IMR-90 (cell line): ENCODE data around the gene ALOXE3. TPM values are rescaled to one million over a fixed set of nuclear protein-coding genes. Genes with fewer than 3 reads are reported as not detected.

Experiments used
- MXI1 ChIP-seq: IDR thresholded peaks from 2 replicates; pipeline ENCODE4 v1.6.1; 2012; ENCODE audit warnings: low read depth, mild to moderate bottlenecking, low read length, moderate library complexity, borderline replicate concordance
- RCOR1 ChIP-seq: IDR thresholded peaks from 2 replicates; pipeline ENCODE4 v1.6.1; 2012; ENCODE audit warnings: mild to moderate bottlenecking, low read length, improper control_type of control experiment; ENCODE audit not compliant: insufficient replicate concordance
- polyA plus RNA-seq, 3 experiments: library from polyadenylated mRNA; depleted of rRNA; stranded (reverse); fragments of >200 nt; gene quantifications; 2 replicates each; pipeline ENCODE4 v1.2.3, GENCODE V29; 2012; ENCODE audit warnings: low replicate concordance in 1 of 3
- total RNA-seq: library from RNA; depleted of rRNA; stranded (reverse); fragments of >200 nt; gene quantifications from 2 replicates; pipeline ENCODE4 v1.2.3, GENCODE V29; 2012
- TF ChIP-seq, protein P1 (sequence below): conservative IDR thresholded peaks from 2 replicates; pipeline ENCODE4 v1.5.1; 2012; ENCODE audit warnings: mild to moderate bottlenecking, low read depth, low read length, improper control_type of control experiment

The ALOXE3 gene
- total and polyA plus RNA-seq, 2 of the 4 experiments (the other 2 are of a cell fraction), result under 0.01 to 0.26 TPM

DNA sequence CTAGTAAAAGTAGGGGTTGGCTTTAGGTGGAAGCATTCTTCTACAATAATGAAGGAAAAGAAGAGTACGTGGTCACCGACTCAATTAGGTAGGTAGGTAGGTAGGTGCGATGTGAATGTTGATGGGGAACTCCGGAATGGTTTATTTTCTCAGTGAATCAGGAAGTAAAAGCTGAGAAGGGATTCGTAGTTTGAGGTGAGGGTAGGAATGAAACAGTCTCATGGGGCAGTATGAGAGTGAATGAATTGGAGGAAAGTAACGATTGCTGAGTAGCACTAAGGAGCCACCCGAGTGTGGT is 20.0 kb upstream of the ALOXE3 start (continued):
- no peak for TF ChIP-seq RCOR1
- TF ChIP-seq, protein P1, sequence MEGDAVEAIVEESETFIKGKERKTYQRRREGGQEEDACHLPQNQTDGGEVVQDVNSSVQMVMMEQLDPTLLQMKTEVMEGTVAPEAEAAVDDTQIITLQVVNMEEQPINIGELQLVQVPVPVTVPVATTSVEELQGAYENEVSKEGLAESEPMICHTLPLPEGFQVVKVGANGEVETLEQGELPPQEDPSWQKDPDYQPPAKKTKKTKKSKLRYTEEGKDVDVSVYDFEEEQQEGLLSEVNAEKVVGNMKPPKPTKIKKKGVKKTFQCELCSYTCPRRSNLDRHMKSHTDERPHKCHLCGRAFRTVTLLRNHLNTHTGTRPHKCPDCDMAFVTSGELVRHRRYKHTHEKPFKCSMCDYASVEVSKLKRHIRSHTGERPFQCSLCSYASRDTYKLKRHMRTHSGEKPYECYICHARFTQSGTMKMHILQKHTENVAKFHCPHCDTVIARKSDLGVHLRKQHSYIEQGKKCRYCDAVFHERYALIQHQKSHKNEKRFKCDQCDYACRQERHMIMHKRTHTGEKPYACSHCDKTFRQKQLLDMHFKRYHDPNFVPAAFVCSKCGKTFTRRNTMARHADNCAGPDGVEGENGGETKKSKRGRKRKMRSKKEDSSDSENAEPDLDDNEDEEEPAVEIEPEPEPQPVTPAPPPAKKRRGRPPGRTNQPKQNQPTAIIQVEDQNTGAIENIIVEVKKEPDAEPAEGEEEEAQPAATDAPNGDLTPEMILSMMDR, result no peak
- no peak for TF ChIP-seq MXI1
